AG04450 (cell line): ENCODE data around the gene GAL. TPM values are rescaled to one million over a fixed set of nuclear protein-coding genes. Genes with fewer than 3 reads are reported as not detected.

Source experiments
- CTCF ChIA-PET: fragments of 300-600, 350-600 bp; formaldehyde crosslinking; extraction: SDS; loops from one replicate; lab custom pipeline; 2022; ENCODE audit warnings: antibody characterized with exemption, inconsistent platforms; lab: Charles Lee
- POLR2A ChIA-PET: fragments of 350-600 bp; formaldehyde crosslinking; extraction: SDS; loops from one replicate; lab custom pipeline; 2021; ENCODE audit warnings: antibody characterized with exemption, inconsistent platforms; lab: Yijun Ruan, JAX
- DNase-seq: peaks from one replicate; pipeline ENCODE4 v3.0.0-alpha.2; 2011; ENCODE audit warnings: low read depth, low spot score
- H3K27ac ChIP-seq: one replicate; pipeline ENCODE4 v1.5.1; 2012; ENCODE audit warnings: low read depth, low read length, control low read depth
- H3K27me3 ChIP-seq: one replicate; pipeline ENCODE4 v1.6.0; 2012; ENCODE audit warnings: low read length; ENCODE audit not compliant: control insufficient read depth, insufficient read depth
- H3K4me3 ChIP-seq: 2 replicates; pipeline ENCODE4 v1.5.1; 2011; ENCODE audit warnings: mild to moderate bottlenecking, low read depth, low read length, control low read depth
- H3K9me3 ChIP-seq: 2 replicates; pipeline ENCODE4 v1.5.1; 2012; ENCODE audit warnings: low read length; ENCODE audit not compliant: control insufficient read depth, insufficient read depth
- polyA plus RNA-seq: library from polyadenylated mRNA; depleted of rRNA; stranded (reverse); fragments of >200 nt; gene quantifications from 2 replicates; pipeline ENCODE4 v1.2.3, GENCODE V29; 2011; rRNA removed
- TF ChIP-seq, protein P1 (sequence below): IDR thresholded peaks from 2 replicates; pipeline ENCODE4 v1.5.1; 2011; ENCODE audit warnings: low read depth, low read length, control low read depth, inconsistent platforms

Gene GAL
- polyA plus RNA-seq, 1 experiment, result 1.9 TPM

DNA sequence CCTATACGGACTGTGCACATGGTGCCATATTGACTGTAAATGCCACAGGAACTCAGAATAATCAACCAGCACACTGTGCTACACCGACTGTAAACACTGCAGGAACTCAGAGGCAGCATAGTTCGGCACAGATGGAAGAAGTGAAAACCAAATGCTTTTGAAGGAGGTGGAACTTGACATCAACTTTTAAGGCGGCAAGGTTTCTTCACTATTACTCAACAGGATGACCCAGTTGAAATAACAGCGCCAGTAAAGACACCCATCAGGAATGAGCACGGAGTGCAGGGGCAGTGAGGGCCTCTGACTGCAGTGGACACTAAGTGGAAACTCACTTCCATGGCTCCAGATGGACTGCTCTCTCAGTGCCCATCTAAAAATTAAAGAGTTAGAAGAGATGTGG is 51.3 kb downstream of the GAL start:
- POLR2A ChIA-PET, result no interaction called here
- CTCF ChIA-PET, result no interaction called here
- TF ChIP-seq, protein P1, sequence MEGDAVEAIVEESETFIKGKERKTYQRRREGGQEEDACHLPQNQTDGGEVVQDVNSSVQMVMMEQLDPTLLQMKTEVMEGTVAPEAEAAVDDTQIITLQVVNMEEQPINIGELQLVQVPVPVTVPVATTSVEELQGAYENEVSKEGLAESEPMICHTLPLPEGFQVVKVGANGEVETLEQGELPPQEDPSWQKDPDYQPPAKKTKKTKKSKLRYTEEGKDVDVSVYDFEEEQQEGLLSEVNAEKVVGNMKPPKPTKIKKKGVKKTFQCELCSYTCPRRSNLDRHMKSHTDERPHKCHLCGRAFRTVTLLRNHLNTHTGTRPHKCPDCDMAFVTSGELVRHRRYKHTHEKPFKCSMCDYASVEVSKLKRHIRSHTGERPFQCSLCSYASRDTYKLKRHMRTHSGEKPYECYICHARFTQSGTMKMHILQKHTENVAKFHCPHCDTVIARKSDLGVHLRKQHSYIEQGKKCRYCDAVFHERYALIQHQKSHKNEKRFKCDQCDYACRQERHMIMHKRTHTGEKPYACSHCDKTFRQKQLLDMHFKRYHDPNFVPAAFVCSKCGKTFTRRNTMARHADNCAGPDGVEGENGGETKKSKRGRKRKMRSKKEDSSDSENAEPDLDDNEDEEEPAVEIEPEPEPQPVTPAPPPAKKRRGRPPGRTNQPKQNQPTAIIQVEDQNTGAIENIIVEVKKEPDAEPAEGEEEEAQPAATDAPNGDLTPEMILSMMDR, result no peak
- no peak overlapping the region for H3K4me3 ChIP-seq
- no peak overlapping the region for H3K27ac ChIP-seq
- H3K9me3 ChIP-seq, result no peaks in the 10 kb centered on the region
- peaks cover 24% of the 10 kb centered on the region for H3K27me3 ChIP-seq
- no peak for DNase-seq

Other genes starting within 250 kb of the GAL start
- gene PPP6R3, start 223.8 kb upstream of the GAL start, polyA plus RNA-seq, result 48.3 and 58.5 TPM in 2 replicates
- 0.79 TPM in 2 replicates for gene TESMIN, start 67.0 kb downstream of the GAL start, polyA plus RNA-seq
- 12.4 and 18.9 TPM in 2 replicates for gene CPT1A, start 157.4 kb downstream of the GAL start, polyA plus RNA-seq
- 36.4 and 46.8 TPM in 2 replicates for gene MRPL21, start 219.3 kb downstream of the GAL start, polyA plus RNA-seq
- 8.7 and 9.1 TPM in 2 replicates for gene IGHMBP2, start 219.3 kb downstream of the GAL start, polyA plus RNA-seq